Lower leg skin (tissue), 3 donors: ENCODE measurements around the gene GJA10.

Experiments used
- POLR2A ChIP-seq, 2 donors: fragments of 450-650 bp; IDR thresholded peaks; one replicate each; pipeline ENCODE4 v1.6.1; 2016 to 2017; ENCODE audit warnings: antibody characterized with exemption in 2 of 2, mild to moderate bottlenecking in 1 of 2, moderate library complexity in 1 of 2
- TF ChIP-seq, protein P1 (sequence below), 3 donors: fragments of 450-650 bp; IDR thresholded peaks; one replicate each; pipeline ENCODE4 v1.5.1; 2016; ENCODE audit warnings: antibody characterized with exemption in 3 of 3, mild to moderate bottlenecking in 3 of 3, moderate library complexity in 2 of 3

DNA sequence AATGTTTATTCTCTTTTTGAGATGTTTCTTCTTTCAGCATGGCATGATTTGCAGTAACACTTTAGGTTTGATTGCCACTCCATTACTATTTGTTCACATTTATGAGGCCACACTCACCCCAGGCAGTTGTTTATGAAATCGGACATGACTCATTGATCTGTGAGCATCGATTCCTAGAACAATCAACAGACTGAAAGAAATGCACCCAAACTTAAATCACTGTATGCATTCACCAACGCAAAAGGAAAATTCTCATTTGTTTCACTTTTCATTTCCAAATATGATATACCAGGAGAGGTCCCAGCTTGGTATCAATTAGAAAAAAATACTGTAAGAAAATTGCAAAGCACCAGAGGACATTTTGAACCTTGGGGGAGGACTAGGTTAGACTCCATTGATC, 5.4 kb upstream of the GJA10 start:
- TF ChIP-seq, protein P1, sequence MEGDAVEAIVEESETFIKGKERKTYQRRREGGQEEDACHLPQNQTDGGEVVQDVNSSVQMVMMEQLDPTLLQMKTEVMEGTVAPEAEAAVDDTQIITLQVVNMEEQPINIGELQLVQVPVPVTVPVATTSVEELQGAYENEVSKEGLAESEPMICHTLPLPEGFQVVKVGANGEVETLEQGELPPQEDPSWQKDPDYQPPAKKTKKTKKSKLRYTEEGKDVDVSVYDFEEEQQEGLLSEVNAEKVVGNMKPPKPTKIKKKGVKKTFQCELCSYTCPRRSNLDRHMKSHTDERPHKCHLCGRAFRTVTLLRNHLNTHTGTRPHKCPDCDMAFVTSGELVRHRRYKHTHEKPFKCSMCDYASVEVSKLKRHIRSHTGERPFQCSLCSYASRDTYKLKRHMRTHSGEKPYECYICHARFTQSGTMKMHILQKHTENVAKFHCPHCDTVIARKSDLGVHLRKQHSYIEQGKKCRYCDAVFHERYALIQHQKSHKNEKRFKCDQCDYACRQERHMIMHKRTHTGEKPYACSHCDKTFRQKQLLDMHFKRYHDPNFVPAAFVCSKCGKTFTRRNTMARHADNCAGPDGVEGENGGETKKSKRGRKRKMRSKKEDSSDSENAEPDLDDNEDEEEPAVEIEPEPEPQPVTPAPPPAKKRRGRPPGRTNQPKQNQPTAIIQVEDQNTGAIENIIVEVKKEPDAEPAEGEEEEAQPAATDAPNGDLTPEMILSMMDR (IDR thresholded peaks at IDR 0.05): no peak
- TF ChIP-seq POLR2A (IDR thresholded peaks at IDR 0.05): no peak
